ENCODE measurements around the gene ENPP3. TPM values are rescaled to one million over a fixed set of nuclear protein-coding genes. Genes with fewer than 3 reads are reported as not detected.

The ENPP3 gene
- total and polyA plus RNA-seq, 2 of the 13 experiments (the other 11 are each of a cell fraction or from before 2014, with no cell fraction given): 40.0 to 75.4 TPM

GRCh38 chr6:131769385-131770141 lies 132.5 kb downstream of the ENPP3 start (continued):
- no peak for TF ChIP-seq NFYB (CRISPR knock-in tag; IDR thresholded peaks at IDR 0.05)
- no peak for TF ChIP-seq POLR2AphosphoS2 (IDR thresholded peaks at IDR 0.05; ENCODE audit: low read depth, low read length)
- TF ChIP-seq ZBTB1 (CRISPR knock-in tag; IDR thresholded peaks at IDR 0.05; ENCODE audit: borderline replicate concordance): no peak
- TF ChIP-seq ZSCAN20 (CRISPR knock-in tag; IDR thresholded peaks at IDR 0.05; ENCODE audit: borderline replicate concordance): no peak
- TF ChIP-seq ZNF891 (CRISPR knock-in tag; IDR thresholded peaks at IDR 0.05): no peak
- no peak for TF ChIP-seq SOX6 (IDR thresholded peaks at IDR 0.05)
- peak; percentile 79 for TF ChIP-seq SOX6 (CRISPR knock-in tag; IDR thresholded peaks at IDR 0.05)
- peak; percentile 59; the same call in 1 of the 2 replicates for TF ChIP-seq RBAK (CRISPR knock-in tag; IDR thresholded peaks at IDR 0.05)
- TF ChIP-seq EP300 (IDR thresholded peaks at IDR 0.05; ENCODE audit: low read depth in 2 of 2, low read length in 2 of 2): peak; percentile 18 to 90; a peak in 3 of 4 replicates
- TF ChIP-seq EP300 (CRISPR knock-in tag; IDR thresholded peaks at IDR 0.05; ENCODE audit: borderline replicate concordance): peak; percentile 78
- no peak for TF ChIP-seq SIN3B (IDR thresholded peaks at IDR 0.05; ENCODE audit: low read length)
- no peak for TF ChIP-seq YY1 (IDR thresholded peaks at IDR 0.05; ENCODE audit: insufficient read depth, insufficient replicate concordance, low read depth, low read length)
- no peak for TF ChIP-seq ZMAT5 (CRISPR knock-in tag; IDR thresholded peaks at IDR 0.05; ENCODE audit: borderline replicate concordance, low read depth)
- no peak for TF ChIP-seq NR0B2 (CRISPR knock-in tag; IDR thresholded peaks at IDR 0.05)
- TF ChIP-seq NFKBIZ (CRISPR knock-in tag; IDR thresholded peaks at IDR 0.05): no peak
- no peak for TF ChIP-seq CENPX (CRISPR knock-in tag; IDR thresholded peaks at IDR 0.05)
- TF ChIP-seq ZNF737 (CRISPR knock-in tag; IDR thresholded peaks at IDR 0.05; ENCODE audit: borderline replicate concordance): no peak
- TF ChIP-seq ZBTB3 (CRISPR knock-in tag; IDR thresholded peaks at IDR 0.05; ENCODE audit: borderline replicate concordance, low read depth): no peak
- no peak for TF ChIP-seq ZNF878 (CRISPR knock-in tag; IDR thresholded peaks at IDR 0.05)
- TF ChIP-seq THAP11 (CRISPR knock-in tag; IDR thresholded peaks at IDR 0.05): peak; percentile 56
- peak; percentile 72 for TF ChIP-seq ZNF614 (CRISPR knock-in tag; IDR thresholded peaks at IDR 0.05; ENCODE audit: borderline replicate concordance)
- 0 out of 2 replicates have a peak, but pooled peaks have one; percentile 33 for TF ChIP-seq ZNF501 (CRISPR knock-in tag; IDR thresholded peaks at IDR 0.05)
- TF ChIP-seq HNRNPUL1 (IDR thresholded peaks at IDR 0.05; ENCODE audit: low read depth, low read length): no peak
- TF ChIP-seq ZNF652 (CRISPR knock-in tag; IDR thresholded peaks at IDR 0.05; ENCODE audit: borderline replicate concordance, low read depth): no peak
- no peak for TF ChIP-seq SIN3A (IDR thresholded peaks at IDR 0.05; ENCODE audit: borderline replicate concordance, low read depth, low read length)
- TF ChIP-seq TCF7 (IDR thresholded peaks at IDR 0.05; ENCODE audit: low read depth): peak; percentile 92
- TF ChIP-seq ZXDC (CRISPR knock-in tag; IDR thresholded peaks at IDR 0.05): no peak
